RWPE1 (cell line): Measurements from ENCODE around the gene PSME1.

Experiments used
- CTCF ChIA-PET: fragments of 350-600 bp; sonication (Branson Sonifier 250); formaldehyde crosslinking; extraction: SDS; loops from one replicate; lab custom pipeline; 2021; lab: Yijun Ruan, JAX
- POLR2A ChIA-PET: fragments of 400-600 bp; formaldehyde crosslinking; extraction: SDS; loops from one replicate; lab custom pipeline; 2020; ENCODE audit warnings: antibody characterized with exemption; ENCODE audit not compliant: low non-redundant PET; lab: Yijun Ruan, JAX
- DNase-seq: peaks from one replicate; pipeline ENCODE4 v3.0.0; 2012; ENCODE audit warnings: low spot score
- H3K27ac ChIP-seq: fragments of 450-650 bp; 2 replicates; pipeline ENCODE4 v1.5.1; 2017
- CTCF ChIP-seq: fragments of 450-650 bp; conservative IDR thresholded peaks from 2 replicates; pipeline ENCODE4 v1.5.1; 2017; ENCODE audit warnings: low read depth, mild to moderate bottlenecking

The PSME1 gene

GRCh38 chr14:24126939-24127338 is 9.1 kb upstream of the PSME1 start:
- CTCF ChIA-PET = interaction anchor here (0.6 to 1.5 kb wide), 3 partner anchors 23 to 34 kb away, joined by 3 read pairs; partner anchors contain the start of gene IRF9
- H3K27ac ChIP-seq = no peak overlapping the region
- POLR2A ChIA-PET = interaction anchor here (1.0 kb wide), 1 partner anchor 14 kb away, joined by 3 read pairs; no protein-coding TSS in a partner anchor
- DNase-seq = no peak
- no peak for TF ChIP-seq CTCF

GRCh38 chr14:24127673-24128072 is 8.3 kb upstream of the PSME1 start:
- ChIA-PET POLR2A (interaction anchor here (1.0 kb wide), 1 partner anchor 13 kb away, joined by 3 read pairs; no protein-coding TSS in a partner anchor), CTCF (interaction anchor here (0.6 kb wide), 2 partner anchors 10 to 27 kb away, joined by 3 to 4 read pairs; no protein-coding TSS in a partner anchor)
- DNase-seq = no peak
- TF ChIP-seq CTCF = no peak
- no peak overlapping the region for H3K27ac ChIP-seq

- no peak overlapping the region for H3K27ac ChIP-seq
- ChIA-PET CTCF (interaction anchor here (0.7 kb wide), 2 partner anchors 20 to 22 kb away, joined by 3 to 4 read pairs; no protein-coding TSS in a partner anchor), POLR2A (no interaction called here)
- DNase-seq = no peak
- no peak for TF ChIP-seq CTCF
Measured at GRCh38 chr14:24129410-24129998, 6.5 kb upstream of the PSME1 start.

- no peak for TF ChIP-seq CTCF
- H3K27ac ChIP-seq = no peak within 1 kb of the TSS
- ChIA-PET POLR2A (no interaction called here), CTCF (no interaction called here)
- DNase-seq = no peak
Measured at GRCh38 chr14:24130380-24130716, 5.6 kb upstream of the PSME1 start, which contains the start of gene FITM1. Gene FITM1 (plus strand): TSS chr14:24130659. CDS start chr14:24131564, 905 bp downstream.

GRCh38 chr14:24130717-24131548 is 5.1 kb upstream of the PSME1 start:
- H3K27ac ChIP-seq = no peak overlapping the region
- DNase-seq = no peak
- ChIA-PET CTCF (no interaction called here), POLR2A (no interaction called here)
- TF ChIP-seq CTCF = no peak

- TF ChIP-seq CTCF = no peak
- DNase-seq = no peak
- H3K27ac ChIP-seq = no peak overlapping the region
- POLR2A ChIA-PET = no interaction called here
- CTCF ChIA-PET = no interaction called here
Measured at GRCh38 chr14:24131549-24131966, 4.4 kb upstream of the PSME1 start.
